WTC11 (cell line): Measurements from ENCODE around the gene SPECC1L. TPM values are rescaled to one million over a fixed set of nuclear protein-coding genes. Genes with fewer than 3 reads are reported as not detected.

Experiments
- ATAC-seq: fragments of 200-7000 bp; cut with Tn5 transposase; 2 replicates; pipeline ENCODE4 v1.10.0; 2021; ENCODE audit warnings: mild to moderate bottlenecking, moderate library complexity
- CTCF ChIA-PET: fragments of 300-600 bp; sonication (Branson Sonifier 250); formaldehyde crosslinking; loops from one replicate; lab custom pipeline; 2021; ENCODE audit warnings: antibody characterized with exemption; lab: Charles Lee
- POLR2A ChIA-PET: fragments of 350-600 bp; sonication (Branson Sonifier 250); formaldehyde crosslinking; loops from one replicate; lab custom pipeline; 2021; ENCODE audit warnings: antibody characterized with exemption; lab: Charles Lee
- DNase-seq: peaks from one replicate; pipeline ENCODE4 v3.0.0; 2021; ENCODE audit warnings: low spot score
- H3K27ac Mint-ChIP-seq: 2 replicates; pipeline ENCODE4 v1.8.0; 2021; ENCODE audit warnings: mixed read lengths
- H3K27me3 Mint-ChIP-seq: 2 replicates; pipeline ENCODE4 v1.8.0; 2021; ENCODE audit warnings: low read depth, mild to moderate bottlenecking, moderate library complexity, mixed read lengths
- H3K36me3 Mint-ChIP-seq: 2 replicates; pipeline ENCODE4 v1.8.0; 2021; ENCODE audit warnings: mixed read lengths
- H3K4me1 Mint-ChIP-seq: 2 replicates; pipeline ENCODE4 v1.8.0; 2022; ENCODE audit warnings: mixed read lengths
- H3K4me3 Mint-ChIP-seq: 2 replicates; pipeline ENCODE4 v1.8.0; 2021; ENCODE audit warnings: mild to moderate bottlenecking, moderate library complexity, mixed read lengths
- H3K9me3 Mint-ChIP-seq: 2 replicates; pipeline ENCODE4 v1.8.0; 2021; ENCODE audit warnings: mixed read lengths
- AR ChIP-seq: fragments of 250-450 bp; sonication (Bioruptor Pico); IDR thresholded peaks from 2 replicates; pipeline ENCODE4 v1.9.0; 2021; ENCODE audit warnings: mild to moderate bottlenecking
- E2F1 ChIP-seq: sonication (generic); formaldehyde crosslinking; IDR thresholded peaks from 2 replicates; pipeline ENCODE4 v1.8.0; 2022; ENCODE audit warnings: mild to moderate bottlenecking, missing genetic modification reagents
- E2F4 ChIP-seq: sonication (generic); formaldehyde crosslinking; IDR thresholded peaks from 2 replicates; pipeline ENCODE4 v1.8.1; 2022; ENCODE audit warnings: low read depth, mild to moderate bottlenecking, moderate library complexity, missing genetic modification reagents, borderline replicate concordance
- E2F5 ChIP-seq: sonication (generic); formaldehyde crosslinking; IDR thresholded peaks from 2 replicates; pipeline ENCODE4 v1.8.1; 2022; ENCODE audit warnings: mild to moderate bottlenecking, moderate library complexity, missing genetic modification reagents
- ERG ChIP-seq: fragments of 250-450 bp; sonication (Bioruptor Pico); IDR thresholded peaks from 2 replicates; pipeline ENCODE4 v1.8.0; 2021; ENCODE audit warnings: mild to moderate bottlenecking
- ESRRA ChIP-seq: sonication (generic); formaldehyde crosslinking; IDR thresholded peaks from 2 replicates; pipeline ENCODE4 v1.8.1; 2022; ENCODE audit warnings: mild to moderate bottlenecking, missing genetic modification reagents, borderline replicate concordance
- FOXP4 ChIP-seq: sonication (generic); formaldehyde crosslinking; IDR thresholded peaks from 2 replicates; pipeline ENCODE4 v1.8.0; 2022; ENCODE audit warnings: mild to moderate bottlenecking, missing genetic modification reagents
- HMGXB4 ChIP-seq: sonication (generic); formaldehyde crosslinking; IDR thresholded peaks from 2 replicates; pipeline ENCODE4 v1.8.1; 2023; ENCODE audit warnings: mild to moderate bottlenecking, moderate library complexity, missing genetic modification reagents
- JAZF1 ChIP-seq: fragments of 250-450 bp; sonication (Bioruptor Pico); IDR thresholded peaks from 2 replicates; pipeline ENCODE4 v1.9.0; 2021; ENCODE audit warnings: moderate library complexity, mild to moderate bottlenecking, inconsistent platforms
- JUN ChIP-seq: sonication (generic); formaldehyde crosslinking; IDR thresholded peaks from 2 replicates; pipeline ENCODE4 v1.8.0; 2023; ENCODE audit warnings: mild to moderate bottlenecking, missing genetic modification reagents
- MAX ChIP-seq: sonication (generic); formaldehyde crosslinking; IDR thresholded peaks from 2 replicates; pipeline ENCODE4 v1.8.0; 2022; ENCODE audit warnings: mild to moderate bottlenecking, missing genetic modification reagents
- NR1H2 ChIP-seq: sonication (generic); formaldehyde crosslinking; IDR thresholded peaks from 2 replicates; pipeline ENCODE4 v1.9.0; 2021; ENCODE audit warnings: mild to moderate bottlenecking, moderate library complexity, missing genetic modification reagents
- SOX15 ChIP-seq: fragments of 250-450 bp; sonication (Bioruptor Pico); IDR thresholded peaks from 2 replicates; pipeline ENCODE4 v1.9.0; 2021; ENCODE audit warnings: mild to moderate bottlenecking
- ZBTB43 ChIP-seq: sonication (generic); formaldehyde crosslinking; IDR thresholded peaks from 2 replicates; pipeline ENCODE4 v1.8.1; 2023; ENCODE audit warnings: mild to moderate bottlenecking, missing genetic modification reagents
- ZMAT4 ChIP-seq: fragments of 250-450 bp; sonication (Bioruptor Pico); IDR thresholded peaks from 2 replicates; pipeline ENCODE4 v1.9.0; 2021; ENCODE audit warnings: mild to moderate bottlenecking
- ZNF121 ChIP-seq: sonication (generic); formaldehyde crosslinking; IDR thresholded peaks from 2 replicates; pipeline ENCODE4 v1.8.0; 2023; ENCODE audit warnings: missing genetic modification reagents
- ZNF219 ChIP-seq: sonication (generic); formaldehyde crosslinking; IDR thresholded peaks from 2 replicates; pipeline ENCODE4 v1.8.0; 2023; ENCODE audit warnings: missing genetic modification reagents, mild to moderate bottlenecking, borderline replicate concordance
- ZNF263 ChIP-seq: sonication (generic); formaldehyde crosslinking; IDR thresholded peaks from 2 replicates; pipeline ENCODE4 v1.8.1; 2022; ENCODE audit warnings: low read depth, mild to moderate bottlenecking, moderate library complexity, missing genetic modification reagents
- ZNF416 ChIP-seq: fragments of 250-450 bp; sonication (Bioruptor Pico); IDR thresholded peaks from 2 replicates; pipeline ENCODE4 v1.9.0; 2021; ENCODE audit warnings: mild to moderate bottlenecking, inconsistent platforms
- ZNF423 ChIP-seq: fragments of 250-450 bp; sonication (Bioruptor Pico); IDR thresholded peaks from 2 replicates; pipeline ENCODE4 v2.1.2; 2022; ENCODE audit warnings: mild to moderate bottlenecking, moderate library complexity
- total RNA-seq: library from RNA; stranded (reverse); gene quantifications from 3 replicates; pipeline ENCODE4 v1.2.3, GENCODE V29; 2021

SPECC1L gene
- total RNA-seq, 1 experiment from 2014 or later, result 44.6 TPM

GRCh38 chr22:24321999-24322398, 51.4 kb downstream of the SPECC1L start:
- H3K27me3 Mint-ChIP-seq, result no peaks in the 10 kb centered on the region

More at GRCh38 chr22:24321999-24322398, 51.4 kb downstream of the SPECC1L start:
- Mint-ChIP-seq H3K27ac (no peak overlapping the region), H3K9me3 (no peaks in the 10 kb centered on the region), H3K36me3 (peaks cover 46% of the 10 kb centered on the region), H3K4me3 (no peak overlapping the region), H3K4me1 (no peaks in the 10 kb centered on the region; the same call in 1 of the 2 replicates)
- CTCF ChIA-PET, result interaction anchor here (0.5 to 1.7 kb wide), 2 partner anchors 100 to 126 kb away, joined by 3 to 5 read pairs; no protein-coding TSS in a partner anchor
- TF ChIP-seq FOXP4 (CRISPR knock-in tag) (no peak), HMGXB4 (CRISPR knock-in tag) (no peak), AR (CRISPR knock-in tag) (no peak), ZNF423 (CRISPR knock-in tag) (no peak), MAX (CRISPR knock-in tag) (no peak), JAZF1 (no peak), ZNF263 (CRISPR knock-in tag) (no peak), JUN (no peak), E2F1 (CRISPR knock-in tag) (no peak), E2F4 (CRISPR knock-in tag) (no peak), ZNF416 (CRISPR knock-in tag) (no peak), ZNF121 (CRISPR knock-in tag) (no peak), ZBTB43 (CRISPR knock-in tag) (no peak), ERG (CRISPR knock-in tag) (no peak), ESRRA (CRISPR knock-in tag) (no peak), NR1H2 (CRISPR knock-in tag) (no peak), SOX15 (no peak), E2F5 (CRISPR knock-in tag) (no peak), ZMAT4 (no peak), ZNF219 (CRISPR knock-in tag) (no peak)
- DNase-seq (no peak), ATAC-seq (no peak)
- POLR2A ChIA-PET, result interaction anchor here (0.6 kb wide), 1 partner anchor 117 kb away, joined by 8 read pairs; no protein-coding TSS in a partner anchor
